ES-I3 (cell line): ENCODE measurements around the gene AIFM3.

Experiments
- H3K36me3 ChIP-seq: 2 replicates; pipeline ENCODE4 v1.6.1; 2013; ENCODE audit warnings: mild to moderate bottlenecking, low read length, control low read depth, moderate library complexity; ENCODE audit not compliant: insufficient read depth
- H3K4me1 ChIP-seq: 2 replicates; pipeline ENCODE4 v1.6.1; 2013; ENCODE audit warnings: mild to moderate bottlenecking, control low read depth, low read length; ENCODE audit not compliant: insufficient read depth
- H3K9ac ChIP-seq: 2 replicates; pipeline ENCODE4 v1.6.1; 2013; ENCODE audit warnings: low read depth, mild to moderate bottlenecking, low read length, moderate library complexity
- H3K9me3 ChIP-seq: 2 replicates; pipeline ENCODE4 v1.6.1; 2013; ENCODE audit warnings: mild to moderate bottlenecking, low read length, moderate library complexity; ENCODE audit not compliant: control insufficient read depth, insufficient read depth

The AIFM3 gene

DNA sequence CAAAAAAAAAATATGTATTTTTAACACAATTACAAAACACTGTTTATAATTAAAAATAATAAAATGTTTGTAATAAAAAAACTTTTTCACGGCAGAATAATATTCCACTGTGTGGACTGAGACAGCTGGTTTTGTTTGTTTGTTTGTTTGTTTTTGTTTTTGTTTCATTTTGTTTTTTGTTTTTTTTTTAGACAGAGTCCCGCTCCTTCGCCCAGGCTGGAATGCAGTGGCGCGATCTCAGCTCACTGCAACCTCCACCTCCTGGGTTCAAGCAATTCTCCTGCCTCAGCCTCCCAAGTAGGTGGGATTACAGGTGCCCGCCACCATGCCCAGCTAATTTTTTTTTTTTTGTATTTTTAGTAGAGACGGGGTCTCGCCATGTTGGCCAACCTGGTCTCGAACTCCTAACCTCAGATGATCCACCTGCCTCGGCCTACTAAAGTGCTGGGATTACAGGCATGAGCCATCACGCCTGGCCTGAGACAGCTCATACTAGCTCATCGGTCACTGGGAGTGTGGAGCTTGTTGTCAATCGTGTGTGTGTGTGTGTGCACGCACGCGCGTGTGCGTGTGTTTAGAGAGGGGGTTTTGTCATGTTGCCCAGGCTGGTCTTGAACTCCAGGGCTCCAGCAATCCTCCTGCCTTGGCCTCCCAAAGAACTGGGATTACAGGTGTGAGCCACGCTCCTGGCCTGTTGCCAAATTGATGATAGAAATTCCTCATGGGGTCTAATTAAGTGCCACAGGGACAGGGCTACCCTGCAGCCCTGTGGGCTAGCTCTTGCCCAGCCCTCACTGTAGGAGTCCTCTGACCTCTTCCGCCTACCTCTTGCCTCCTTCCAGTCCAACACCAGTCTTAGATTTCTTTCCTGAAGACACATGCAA is 7.2 kb upstream of the AIFM3 start:
- no peaks in the 10 kb centered on the region for H3K9me3 ChIP-seq
- no peaks in the 10 kb centered on the region for H3K36me3 ChIP-seq
- H3K9ac ChIP-seq = no peak overlapping the region
- H3K4me1 ChIP-seq = peaks cover 9% of the 10 kb centered on the region

DNA sequence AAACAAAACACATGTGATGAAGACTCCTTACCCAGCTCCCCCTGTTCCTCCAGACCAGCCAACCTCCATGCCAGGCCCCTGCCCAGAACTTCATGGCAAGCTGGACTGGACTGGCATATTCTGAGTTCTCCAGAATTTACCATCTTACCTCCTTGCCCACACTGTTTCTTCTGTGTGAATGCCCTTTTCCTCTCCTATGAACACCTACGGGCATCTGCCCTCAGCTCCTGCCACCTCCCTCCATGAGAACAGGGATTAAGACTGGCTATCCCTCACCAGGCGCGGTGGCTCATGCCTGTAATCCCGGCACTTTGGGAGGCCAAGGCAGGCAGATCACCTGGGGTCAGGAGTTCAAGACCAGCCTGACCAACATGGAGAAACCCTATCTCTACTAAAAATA is 6.4 kb upstream of the AIFM3 start:
- peaks cover 9% of the 10 kb centered on the region for H3K4me1 ChIP-seq
- H3K36me3 ChIP-seq = no peaks in the 10 kb centered on the region
- H3K9me3 ChIP-seq = no peaks in the 10 kb centered on the region
- H3K9ac ChIP-seq = no peak overlapping the region

DNA sequence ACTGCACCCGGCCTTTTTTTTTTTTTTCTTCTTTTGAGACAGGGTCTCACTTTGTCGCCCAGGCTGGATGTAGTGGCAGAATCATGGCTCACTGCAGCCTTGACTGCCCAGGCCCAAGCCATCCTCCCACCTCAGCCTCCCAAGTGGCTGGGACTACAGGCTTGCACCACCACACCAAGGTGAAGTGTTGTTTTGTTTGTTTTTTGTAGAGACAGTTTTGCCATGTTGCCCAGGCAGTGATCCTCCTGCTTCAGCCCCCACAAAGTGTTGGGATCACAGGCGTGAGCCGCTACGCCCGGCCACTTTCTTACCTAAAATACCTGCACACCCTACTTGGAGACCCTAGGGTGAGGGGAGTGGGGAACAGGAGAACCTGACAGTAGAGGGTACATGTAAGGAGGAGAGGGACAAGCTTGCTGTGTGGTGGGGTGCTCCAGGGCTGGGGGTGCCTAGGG is 4.5 kb upstream of the AIFM3 start:
- H3K9me3 ChIP-seq = no peaks in the 10 kb centered on the region
- no peak overlapping the region for H3K9ac ChIP-seq
- peaks cover 9% of the 10 kb centered on the region for H3K4me1 ChIP-seq
- H3K36me3 ChIP-seq = no peaks in the 10 kb centered on the region

- Histone ChIP-seq H3K36me3 (no peaks in the 10 kb centered on the region), H3K9me3 (no peaks in the 10 kb centered on the region), H3K4me1 (peaks cover 5% of the 10 kb centered on the region), H3K9ac (no peak overlapping the region)
Measured at GRCh38 chr22:20963201-20964052, 3.6 kb upstream of the AIFM3 start.

- peak overlapping the region; percentile 42; the same call in 1 of the 2 replicates for H3K9ac ChIP-seq
- H3K4me1 ChIP-seq = peaks cover 4% of the 10 kb centered on the region; the same call in 1 of the 2 replicates
- no peaks in the 10 kb centered on the region for H3K36me3 ChIP-seq
- H3K9me3 ChIP-seq = no peaks in the 10 kb centered on the region
Measured at GRCh38 chr22:20964090-20964798, 2.8 kb upstream of the AIFM3 start.

- H3K4me1 ChIP-seq = peaks cover 4% of the 10 kb centered on the region; the same call in 1 of the 2 replicates
- peak overlapping the region; percentile 42; the same call in 1 of the 2 replicates for H3K9ac ChIP-seq
- H3K9me3 ChIP-seq = no peaks in the 10 kb centered on the region
- H3K36me3 ChIP-seq = no peaks in the 10 kb centered on the region
Measured at GRCh38 chr22:20964799-20965103, 2.3 kb upstream of the AIFM3 start.

GRCh38 chr22:20965104-20965887 is 1.8 kb upstream of the AIFM3 start:
- Histone ChIP-seq H3K9ac (peak overlapping the region; percentile 17; the same call in 1 of the 2 replicates), H3K9me3 (no peaks in the 10 kb centered on the region), H3K36me3 (no peaks in the 10 kb centered on the region), H3K4me1 (peaks cover 4% of the 10 kb centered on the region; the same call in 1 of the 2 replicates)

DNA sequence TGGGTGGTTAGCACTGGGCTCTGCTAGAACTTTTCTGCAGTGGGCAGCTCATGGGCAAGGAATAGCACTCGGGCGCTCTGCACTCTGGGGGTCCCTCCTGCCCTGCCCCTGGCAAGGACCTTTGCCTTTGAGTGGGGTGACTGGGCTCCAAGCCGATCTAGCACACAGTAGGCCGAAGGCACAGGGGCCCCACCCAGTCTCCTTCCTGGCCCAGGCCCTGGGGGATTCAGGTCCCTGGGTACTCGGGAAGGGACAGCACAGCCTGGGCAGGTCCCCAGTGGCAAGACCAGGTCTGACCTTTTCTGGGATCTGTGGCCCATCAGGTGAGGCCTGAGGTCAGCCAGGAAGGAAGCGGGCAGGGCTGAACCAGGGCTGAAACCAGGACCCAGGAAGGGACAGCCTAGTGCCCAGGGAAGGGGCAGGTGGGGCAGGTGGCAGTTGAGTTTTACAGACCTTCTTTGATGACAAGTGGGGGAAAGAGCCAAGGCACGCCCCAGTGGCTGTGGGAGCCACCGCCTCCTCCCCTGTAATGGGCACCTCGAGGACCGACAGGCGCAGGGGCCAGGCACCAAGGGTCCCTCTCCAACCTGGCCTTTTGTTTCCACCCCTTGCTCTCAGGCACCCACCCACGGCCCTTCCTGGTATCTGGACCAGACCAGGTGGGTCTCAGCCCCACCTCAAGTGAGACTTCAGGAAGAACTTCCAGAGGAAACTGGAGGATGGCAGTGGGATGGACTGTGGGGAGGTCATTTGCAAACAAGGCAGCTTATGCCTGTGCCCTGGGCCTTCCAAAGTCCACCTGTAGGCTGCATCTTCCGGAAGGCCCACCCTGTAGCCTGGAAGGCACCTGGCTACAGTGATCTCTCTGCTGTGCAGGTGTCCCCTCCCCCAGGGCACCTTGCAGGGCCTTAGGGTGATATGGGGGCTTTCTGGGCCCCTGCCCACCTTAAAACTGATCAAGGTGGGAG is 883 bp upstream of the AIFM3 start:
- H3K9ac ChIP-seq = no peak overlapping the region

DNA sequence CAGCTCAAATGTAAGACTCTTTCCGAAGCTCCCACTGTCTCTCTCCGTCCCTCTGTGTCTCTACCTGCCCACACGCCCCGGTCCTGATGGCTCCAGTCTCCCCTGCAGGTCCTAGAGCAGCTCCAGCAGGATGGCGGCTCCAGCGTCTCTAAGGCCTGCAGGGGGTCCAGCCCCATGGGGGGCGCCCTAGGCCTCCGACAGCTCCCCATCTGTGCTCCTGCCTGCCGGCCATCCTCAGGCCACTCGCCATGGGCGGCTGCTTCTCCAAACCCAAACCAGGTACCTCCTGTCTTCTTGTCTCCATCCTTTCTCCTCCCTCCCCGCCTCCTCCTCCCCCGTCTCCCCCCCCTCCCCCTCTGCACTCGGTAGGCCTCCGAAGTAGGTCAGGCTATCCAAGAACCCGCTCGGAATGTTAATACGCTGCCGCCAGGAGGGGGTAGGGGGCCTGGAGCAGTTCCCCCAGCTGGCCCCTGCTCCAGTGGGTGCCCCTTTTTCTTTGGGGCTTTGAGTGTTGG is 699 bp downstream of the AIFM3 start:
- Histone ChIP-seq H3K4me1 (no peaks in the 10 kb centered on the region; the same call in 1 of the 2 replicates), H3K36me3 (no peaks in the 10 kb centered on the region), H3K9ac (no peak overlapping the region), H3K9me3 (no peaks in the 10 kb centered on the region)

More for the DNA sequence above, 883 bp upstream of the AIFM3 start:
- Histone ChIP-seq H3K9me3 (no peaks in the 10 kb centered on the region), H3K36me3 (no peaks in the 10 kb centered on the region), H3K4me1 (peaks cover 4% of the 10 kb centered on the region; the same call in 1 of the 2 replicates)

DNA sequence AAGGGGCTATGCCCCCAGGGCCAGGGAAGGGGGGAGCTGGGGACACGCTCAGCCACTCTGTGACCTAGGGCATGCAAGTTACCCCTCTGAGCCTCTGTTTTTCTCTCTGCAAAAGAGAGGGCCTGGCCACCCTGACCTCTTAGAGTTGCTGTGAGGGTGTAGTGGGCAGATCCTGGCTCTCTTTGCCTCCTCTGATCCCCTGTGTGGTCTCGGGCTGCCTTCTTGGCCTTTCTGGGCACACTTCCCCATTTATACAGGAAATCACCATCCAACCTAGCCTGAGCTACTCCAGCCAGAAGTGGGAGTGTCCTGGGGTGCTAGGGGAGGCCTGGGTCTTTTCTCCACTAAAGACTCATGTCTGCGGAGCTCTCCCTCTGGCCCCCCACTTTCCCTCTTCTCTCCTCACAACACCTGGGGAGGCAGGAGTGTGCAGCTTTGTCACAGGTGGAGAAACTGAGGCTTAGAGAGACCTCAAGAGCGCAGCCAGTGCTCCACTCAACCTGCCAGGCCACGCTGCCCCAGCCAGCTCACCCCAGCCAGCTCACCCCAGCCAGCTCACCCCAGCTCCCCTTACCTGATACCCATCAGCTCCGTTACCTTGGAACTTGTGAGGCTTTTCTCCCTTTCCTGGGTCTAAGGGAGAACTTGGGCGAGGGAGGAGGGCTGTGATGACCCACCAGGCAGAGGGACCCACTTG is 1.4 kb downstream of the AIFM3 start:
- H3K9ac ChIP-seq = no peak overlapping the region
- H3K4me1 ChIP-seq = no peaks in the 10 kb centered on the region; the same call in 1 of the 2 replicates
- H3K36me3 ChIP-seq = no peaks in the 10 kb centered on the region
- H3K9me3 ChIP-seq = no peaks in the 10 kb centered on the region

DNA sequence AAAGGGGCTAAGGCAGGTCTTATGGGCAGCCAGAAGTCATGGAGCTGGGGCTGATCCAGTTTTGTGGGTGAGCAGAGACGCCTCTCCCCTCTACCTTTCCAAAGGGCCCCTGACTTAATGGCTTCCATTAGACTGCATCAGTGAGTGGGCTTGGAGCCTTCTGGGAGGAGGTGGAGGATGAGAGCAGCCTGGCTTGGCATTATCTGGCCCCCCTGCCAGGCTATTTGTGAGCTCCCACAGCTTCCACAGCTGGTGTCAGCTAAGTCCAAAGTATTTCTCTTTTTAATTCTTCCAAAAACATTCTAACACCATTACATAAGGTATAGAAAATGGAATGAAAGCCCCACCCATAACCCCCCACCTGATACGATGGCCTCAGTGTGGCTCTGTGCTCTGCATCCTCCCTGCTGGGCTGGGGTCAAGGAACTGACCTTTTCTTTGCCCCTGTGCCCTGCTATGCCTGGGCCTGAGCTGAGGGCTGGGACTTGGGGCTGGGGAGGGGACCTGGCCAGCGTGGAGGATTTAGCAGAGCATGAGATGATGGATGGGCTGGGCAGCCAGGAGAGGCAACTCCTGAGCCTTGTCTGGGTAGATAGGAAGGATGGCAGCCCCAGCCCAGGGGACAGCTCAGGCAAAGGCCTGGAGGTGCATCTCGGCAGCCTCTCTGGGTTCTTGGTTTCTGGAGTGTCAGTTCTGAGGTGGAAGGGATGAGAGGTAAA is 4.0 kb downstream of the AIFM3 start:
- H3K9ac ChIP-seq = no peak overlapping the region
- no peaks in the 10 kb centered on the region; the same call in 1 of the 2 replicates for H3K4me1 ChIP-seq
- no peaks in the 10 kb centered on the region for H3K36me3 ChIP-seq
- no peaks in the 10 kb centered on the region for H3K9me3 ChIP-seq
